ENCODE results near the gene TH. TPM values are rescaled to one million over a fixed set of nuclear protein-coding genes. Genes with fewer than 3 reads are reported as not detected.

Gene TH
- total RNA-seq, 5 donors from 2014 or later (not counting 1 experiment from before 2014, with no cell fraction given) = not detected

- no peak for ATAC-seq (replicated peaks in 1 of 4)
- no peak overlapping the region for H3K4me3 ChIP-seq (ENCODE audit: control insufficient read depth in 1 of 2, extremely low read depth in 1 of 2, low read length in 1 of 2)
- H3K4me1 ChIP-seq (ENCODE audit: control insufficient read depth in 1 of 2, extremely low read depth in 1 of 2, insufficient read depth in 2 of 2, low read length in 2 of 2) = peaks cover 0 to 22% of the 10 kb centered on the region in 2 experiments
- Mint-ChIP-seq H3K9me3 (no peaks in the 10 kb centered on the region), H3K4me1 (peaks cover 0 to 16% (median 7%) of the 10 kb centered on the region in 3 donors), H3K36me3 (no peaks in the 10 kb centered on the region), H3K27ac (no peak overlapping the region), H3K27me3 (peaks cover 42 to 65% of the 10 kb centered on the region in 2 donors), H3K4me3 (peak overlapping the region; percentile 69 to 76 (median 74))
- no peak for DNase-seq
- ChIA-PET POLR2A (no interaction called here), CTCF (interaction anchor here in 1 of 2 donors (0.6 kb wide), 1 partner anchor 14 kb away, joined by 3 read pairs; no protein-coding TSS in a partner anchor)
- no peak overlapping the region for H3K27ac ChIP-seq (ENCODE audit: low read length)
- WGBS (ENCODE audit: insufficient coverage) = 6% methylated on average over 32 of the region's 44 CpGs
- H3K27me3 ChIP-seq (replicated peaks in 1 of 2; ENCODE audit: control insufficient read depth in 2 of 2, extremely low read depth in 1 of 2, insufficient read depth in 2 of 2, low read length in 1 of 2) = peaks cover 6 to 81% of the 10 kb centered on the region in 2 experiments
- H3K9me3 ChIP-seq = no peaks in the 10 kb centered on the region
- no peaks in the 10 kb centered on the region for H3K36me3 ChIP-seq (ENCODE audit: control insufficient read depth in 2 of 2, extremely low read depth in 1 of 2, insufficient read depth in 1 of 2, low read length in 1 of 2)
Observed at GRCh38 chr11:2138068-2138430, 33.6 kb downstream of the TH start.

- DNase-seq (no peak), ATAC-seq (replicated peaks in 1 of 4) (peak in 1 of 4 experiments; percentile 27)
- Mint-ChIP-seq H3K4me1 (peaks cover 0 to 11% (median 3%) of the 10 kb centered on the region in 3 donors), H3K4me3 (peak overlapping the region; percentile 28 to 76 (median 43)), H3K36me3 (no peaks in the 10 kb centered on the region), H3K9me3 (no peaks in the 10 kb centered on the region), H3K27ac (no peak overlapping the region), H3K27me3 (peaks cover 40 to 61% of the 10 kb centered on the region in 2 donors)
- CTCF ChIA-PET = no interaction called here
- Histone ChIP-seq H3K4me1 (ENCODE audit: control insufficient read depth in 1 of 2, extremely low read depth in 1 of 2, insufficient read depth in 2 of 2, low read length in 2 of 2) (peaks cover 0 to 22% of the 10 kb centered on the region in 2 experiments), H3K27ac (ENCODE audit: low read length) (no peak overlapping the region), H3K9me3 (no peaks in the 10 kb centered on the region), H3K4me3 (ENCODE audit: control insufficient read depth in 1 of 2, extremely low read depth in 1 of 2, low read length in 1 of 2) (peak overlapping the region in 1 of 2 donors; percentile 23), H3K36me3 (ENCODE audit: control insufficient read depth in 2 of 2, extremely low read depth in 1 of 2, insufficient read depth in 1 of 2, low read length in 1 of 2) (no peaks in the 10 kb centered on the region), H3K27me3 (replicated peaks in 1 of 2; ENCODE audit: control insufficient read depth in 2 of 2, extremely low read depth in 1 of 2, insufficient read depth in 2 of 2, low read length in 1 of 2) (peaks cover 2 to 80% of the 10 kb centered on the region in 2 experiments)
- WGBS (ENCODE audit: insufficient coverage) = 5% methylated on average over 21 of the region's 50 CpGs
- POLR2A ChIA-PET = no interaction called here
Observed at GRCh38 chr11:2137202-2138067, 34.2 kb downstream of the TH start.

GRCh38 chr11:2136952-2137201 is 34.7 kb downstream of the TH start:
- peaks cover 34 to 59% of the 10 kb centered on the region in 2 donors for H3K27me3 Mint-ChIP-seq
- CTCF ChIA-PET = no interaction called here
- Histone ChIP-seq H3K4me1 (ENCODE audit: control insufficient read depth in 1 of 2, extremely low read depth in 1 of 2, insufficient read depth in 2 of 2, low read length in 2 of 2) (peaks cover 0 to 22% of the 10 kb centered on the region in 2 experiments), H3K9me3 (no peaks in the 10 kb centered on the region), H3K4me3 (ENCODE audit: control insufficient read depth in 1 of 2, extremely low read depth in 1 of 2, low read length in 1 of 2) (no peak overlapping the region), H3K27ac (ENCODE audit: low read length) (no peak overlapping the region), H3K27me3 (replicated peaks in 1 of 2; ENCODE audit: control insufficient read depth in 2 of 2, extremely low read depth in 1 of 2, insufficient read depth in 2 of 2, low read length in 1 of 2) (peaks cover 0 to 79% of the 10 kb centered on the region in 2 experiments), H3K36me3 (ENCODE audit: control insufficient read depth in 2 of 2, extremely low read depth in 1 of 2, insufficient read depth in 1 of 2, low read length in 1 of 2) (no peaks in the 10 kb centered on the region)
- H3K4me1 Mint-ChIP-seq = peaks cover 3 to 11% (median 4%) of the 10 kb centered on the region in 3 donors
- no peaks in the 10 kb centered on the region for H3K36me3 Mint-ChIP-seq
- POLR2A ChIA-PET = no interaction called here
- peak overlapping the region in 1 of 3 donors; percentile 76 for H3K4me3 Mint-ChIP-seq
- no peaks in the 10 kb centered on the region for H3K9me3 Mint-ChIP-seq
- DNase-seq = no peak
- H3K27ac Mint-ChIP-seq = no peak overlapping the region
- no peak for ATAC-seq (replicated peaks in 1 of 4)
- 16% methylated on average over 7 of the region's 8 CpGs for WGBS (ENCODE audit: insufficient coverage)

- 36% methylated on average over 21 of the region's 24 CpGs for WGBS (ENCODE audit: insufficient coverage)
- H3K4me1 Mint-ChIP-seq = peaks cover 3 to 11% (median 6%) of the 10 kb centered on the region in 3 donors
- no peaks in the 10 kb centered on the region for H3K9me3 ChIP-seq
- H3K4me3 ChIP-seq (ENCODE audit: control insufficient read depth in 1 of 2, extremely low read depth in 1 of 2, low read length in 1 of 2) = no peak overlapping the region
- CTCF ChIA-PET = no interaction called here
- peaks cover 0 to 22% of the 10 kb centered on the region in 2 experiments for H3K4me1 ChIP-seq (ENCODE audit: control insufficient read depth in 1 of 2, extremely low read depth in 1 of 2, insufficient read depth in 2 of 2, low read length in 2 of 2)
- H3K27ac ChIP-seq (ENCODE audit: low read length) = no peak overlapping the region
- peaks cover 32 to 58% of the 10 kb centered on the region in 2 donors for H3K27me3 Mint-ChIP-seq
- ATAC-seq (replicated peaks in 1 of 4) (no peak), DNase-seq (no peak)
- POLR2A ChIA-PET = no interaction called here
- H3K27ac Mint-ChIP-seq = no peak overlapping the region
- H3K36me3 Mint-ChIP-seq = no peaks in the 10 kb centered on the region
- H3K4me3 Mint-ChIP-seq = peak overlapping the region in 1 of 3 donors; percentile 76
- H3K27me3 ChIP-seq (replicated peaks in 1 of 2; ENCODE audit: control insufficient read depth in 2 of 2, extremely low read depth in 1 of 2, insufficient read depth in 2 of 2, low read length in 1 of 2) = peaks cover 0 to 77% of the 10 kb centered on the region in 2 experiments
- H3K9me3 Mint-ChIP-seq = no peaks in the 10 kb centered on the region
- no peaks in the 10 kb centered on the region for H3K36me3 ChIP-seq (ENCODE audit: control insufficient read depth in 2 of 2, extremely low read depth in 1 of 2, insufficient read depth in 1 of 2, low read length in 1 of 2)
Observed at GRCh38 chr11:2136209-2136951, 35.2 kb downstream of the TH start.

- POLR2A ChIA-PET = no interaction called here
- H3K27me3 Mint-ChIP-seq = peaks cover 32 to 57% of the 10 kb centered on the region in 2 donors
- peak overlapping the region in 1 of 2 donors; percentile 23 for H3K27ac Mint-ChIP-seq
- Histone ChIP-seq H3K9me3 (no peaks in the 10 kb centered on the region), H3K4me3 (ENCODE audit: control insufficient read depth in 1 of 2, extremely low read depth in 1 of 2, low read length in 1 of 2) (no peak overlapping the region), H3K27me3 (replicated peaks in 1 of 2; ENCODE audit: control insufficient read depth in 2 of 2, extremely low read depth in 1 of 2, insufficient read depth in 2 of 2, low read length in 1 of 2) (peaks cover 0 to 71% of the 10 kb centered on the region in 2 experiments), H3K27ac (ENCODE audit: low read length) (no peak overlapping the region), H3K4me1 (ENCODE audit: control insufficient read depth in 1 of 2, extremely low read depth in 1 of 2, insufficient read depth in 2 of 2, low read length in 2 of 2) (peaks cover 0 to 22% of the 10 kb centered on the region in 2 experiments), H3K36me3 (ENCODE audit: control insufficient read depth in 2 of 2, extremely low read depth in 1 of 2, insufficient read depth in 1 of 2, low read length in 1 of 2) (no peaks in the 10 kb centered on the region)
- ATAC-seq (replicated peaks in 1 of 4) (no peak), DNase-seq (no peak)
- H3K9me3 Mint-ChIP-seq = no peaks in the 10 kb centered on the region
- CTCF ChIA-PET = no interaction called here
- no peaks in the 10 kb centered on the region for H3K36me3 Mint-ChIP-seq
- 88% methylated on average over 12 of the region's 14 CpGs for WGBS (ENCODE audit: insufficient coverage)
- no peak overlapping the region for H3K4me3 Mint-ChIP-seq
- H3K4me1 Mint-ChIP-seq = peaks cover 3 to 6% (median 6%) of the 10 kb centered on the region in 3 donors
Observed at GRCh38 chr11:2135648-2136201, 35.9 kb downstream of the TH start.

GRCh38 chr11:2135018-2135569 is 36.5 kb downstream of the TH start:
- Histone ChIP-seq H3K27ac (ENCODE audit: low read length) (no peak overlapping the region), H3K4me3 (ENCODE audit: control insufficient read depth in 1 of 2, extremely low read depth in 1 of 2, low read length in 1 of 2) (no peak overlapping the region), H3K36me3 (ENCODE audit: control insufficient read depth in 2 of 2, extremely low read depth in 1 of 2, insufficient read depth in 1 of 2, low read length in 1 of 2) (no peaks in the 10 kb centered on the region), H3K9me3 (no peaks in the 10 kb centered on the region), H3K4me1 (ENCODE audit: control insufficient read depth in 1 of 2, extremely low read depth in 1 of 2, insufficient read depth in 2 of 2, low read length in 2 of 2) (peaks cover 0 to 21% of the 10 kb centered on the region in 2 experiments), H3K27me3 (replicated peaks in 1 of 2; ENCODE audit: control insufficient read depth in 2 of 2, extremely low read depth in 1 of 2, insufficient read depth in 2 of 2, low read length in 1 of 2) (peaks cover 0 to 66% of the 10 kb centered on the region in 2 experiments)
- Mint-ChIP-seq H3K9me3 (no peaks in the 10 kb centered on the region), H3K36me3 (no peaks in the 10 kb centered on the region), H3K4me1 (peaks cover 3 to 6% (median 6%) of the 10 kb centered on the region in 3 donors), H3K27ac (no peak overlapping the region), H3K4me3 (no peak overlapping the region), H3K27me3 (peaks cover 32 to 55% of the 10 kb centered on the region in 2 donors)
- POLR2A ChIA-PET = no interaction called here
- no peak for ATAC-seq (replicated peaks in 1 of 4)
- no peak for DNase-seq
- 82% methylated on average over 17 of the region's 26 CpGs for WGBS (ENCODE audit: insufficient coverage)
- CTCF ChIA-PET = no interaction called here

Data from T-cell (primary cell).